Muscle layer of colon (tissue), 2 donors: ENCODE measurements around the gene HCST.

Experiments
- H3K27ac ChIP-seq: one replicate; pipeline ENCODE4 v1.7.0; 2013; ENCODE audit warnings: low read depth, mild to moderate bottlenecking, low read length, moderate library complexity
- H3K27me3 ChIP-seq, 2 donors: one replicate each; pipeline ENCODE4 v1.7.0; 2013; ENCODE audit warnings: low read length in 2 of 2, mild to moderate bottlenecking in 2 of 2; ENCODE audit not compliant: insufficient read depth in 2 of 2, control insufficient read depth in 1 of 2
- H3K36me3 ChIP-seq: one replicate; pipeline ENCODE4 v1.7.0; 2013; ENCODE audit warnings: mild to moderate bottlenecking, low read length; ENCODE audit not compliant: insufficient read depth
- H3K4me1 ChIP-seq: one replicate; pipeline ENCODE4 v1.7.0; 2013; ENCODE audit warnings: mild to moderate bottlenecking, low read length; ENCODE audit not compliant: insufficient read depth
- H3K4me3 ChIP-seq, 2 donors: one replicate each; pipeline ENCODE4 v1.7.0; 2013; ENCODE audit warnings: low read length in 2 of 2, low read depth in 1 of 2, mild to moderate bottlenecking in 1 of 2, moderate library complexity in 1 of 2
- H3K9ac ChIP-seq: one replicate; pipeline ENCODE4 v1.7.0; 2013; ENCODE audit warnings: low read length
- H3K9me3 ChIP-seq: one replicate; pipeline ENCODE4 v1.7.0; 2013; ENCODE audit warnings: mild to moderate bottlenecking, low read length
- donor health status: abdominal sarcoma.
- donor health status: Adenocarcinoma of cecum.

Gene HCST

DNA sequence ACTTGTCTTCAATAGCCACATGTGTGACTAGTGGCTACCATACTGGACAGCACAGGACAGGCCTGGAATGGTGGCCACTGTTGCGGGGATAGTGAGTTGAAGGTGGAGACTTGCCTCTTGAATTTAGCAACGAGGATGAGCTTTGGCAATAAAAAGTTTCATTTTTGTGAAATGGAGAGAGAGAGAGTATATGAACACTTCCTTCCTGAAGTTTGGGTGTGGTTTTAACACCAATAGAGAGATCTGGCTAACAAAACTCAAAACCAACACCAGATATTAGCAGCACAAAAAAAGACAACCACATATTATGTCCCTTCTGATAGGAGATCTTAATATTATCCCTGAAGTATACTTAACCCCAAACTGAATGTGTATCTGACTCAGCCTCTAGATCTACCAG, 27.5 kb downstream of the HCST start:
- no peak overlapping the region for H3K27ac ChIP-seq
- no peak overlapping the region for H3K4me3 ChIP-seq

DNA sequence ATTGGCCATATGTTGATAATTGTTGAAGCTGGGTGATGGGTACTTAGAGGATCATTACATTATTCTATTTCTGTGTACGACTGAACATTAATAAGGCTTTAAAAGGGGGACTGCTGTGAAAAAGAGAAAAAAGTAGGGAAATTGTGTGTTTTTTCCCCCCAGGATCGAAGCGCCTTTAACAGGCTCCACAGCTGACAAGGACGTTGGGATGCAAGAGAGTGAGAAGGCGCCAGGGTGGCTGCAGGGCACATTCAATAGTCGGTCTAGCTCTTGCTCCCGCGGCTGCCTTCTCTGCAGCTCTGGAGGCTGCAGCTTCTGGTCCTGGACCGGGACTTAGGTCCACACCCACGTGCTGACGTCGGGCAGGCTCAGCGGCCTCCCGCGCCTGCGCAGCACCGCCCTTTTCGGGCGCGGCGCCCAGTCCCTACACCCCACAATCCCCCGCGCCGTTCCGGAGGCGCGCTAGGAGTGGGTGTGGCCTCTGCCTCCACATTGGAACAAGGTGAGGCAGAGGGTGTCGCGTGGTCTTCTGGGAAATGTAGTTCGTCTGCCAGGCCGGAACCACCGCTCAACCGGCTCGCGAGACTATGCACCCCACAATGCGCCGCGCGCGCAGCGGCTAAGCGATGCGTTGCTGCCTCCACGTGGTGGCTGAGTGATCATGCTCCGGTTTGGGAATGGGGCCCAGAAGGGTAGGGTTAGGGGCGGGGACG, 29.0 kb downstream of the HCST start:
- peak overlapping the region in 1 of 2 donors; percentile 51 for H3K4me3 ChIP-seq
- no peaks in the 10 kb centered on the region for H3K27me3 ChIP-seq
- no peak overlapping the region for H3K9ac ChIP-seq
- no peaks in the 10 kb centered on the region for H3K9me3 ChIP-seq
- H3K4me1 ChIP-seq = peaks cover 19% of the 10 kb centered on the region
- H3K36me3 ChIP-seq = no peaks in the 10 kb centered on the region
- peak overlapping the region; percentile 35 for H3K27ac ChIP-seq

More for the DNA sequence above, 27.5 kb downstream of the HCST start:
- H3K36me3 ChIP-seq = no peaks in the 10 kb centered on the region
- H3K4me1 ChIP-seq = peaks cover 10% of the 10 kb centered on the region
- peaks cover 5% of the 10 kb centered on the region for H3K9me3 ChIP-seq
- no peaks in the 10 kb centered on the region for H3K27me3 ChIP-seq
- H3K9ac ChIP-seq = no peak overlapping the region

DNA sequence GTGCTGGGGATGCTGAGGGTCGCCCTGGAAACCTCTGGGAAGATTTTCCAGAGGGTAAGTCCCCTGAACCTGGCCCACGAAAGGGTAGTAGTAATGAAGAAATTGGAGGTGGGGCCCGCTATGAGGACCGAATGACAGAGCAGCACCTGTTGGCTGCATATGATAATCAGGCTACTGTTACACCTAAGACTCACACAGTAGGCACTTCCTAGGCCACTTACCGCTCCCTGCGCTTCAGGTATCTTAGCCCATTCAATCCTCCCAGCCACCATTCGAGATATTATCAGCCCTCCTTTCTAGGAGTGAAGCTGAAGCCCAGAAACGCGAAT, 29.5 kb downstream of the HCST start:
- no peak overlapping the region for H3K9ac ChIP-seq
- no peak overlapping the region for H3K27ac ChIP-seq
- H3K4me3 ChIP-seq = no peak overlapping the region
- H3K4me1 ChIP-seq = peaks cover 22% of the 10 kb centered on the region
- H3K9me3 ChIP-seq = no peaks in the 10 kb centered on the region
- H3K36me3 ChIP-seq = no peaks in the 10 kb centered on the region
- no peaks in the 10 kb centered on the region for H3K27me3 ChIP-seq

DNA sequence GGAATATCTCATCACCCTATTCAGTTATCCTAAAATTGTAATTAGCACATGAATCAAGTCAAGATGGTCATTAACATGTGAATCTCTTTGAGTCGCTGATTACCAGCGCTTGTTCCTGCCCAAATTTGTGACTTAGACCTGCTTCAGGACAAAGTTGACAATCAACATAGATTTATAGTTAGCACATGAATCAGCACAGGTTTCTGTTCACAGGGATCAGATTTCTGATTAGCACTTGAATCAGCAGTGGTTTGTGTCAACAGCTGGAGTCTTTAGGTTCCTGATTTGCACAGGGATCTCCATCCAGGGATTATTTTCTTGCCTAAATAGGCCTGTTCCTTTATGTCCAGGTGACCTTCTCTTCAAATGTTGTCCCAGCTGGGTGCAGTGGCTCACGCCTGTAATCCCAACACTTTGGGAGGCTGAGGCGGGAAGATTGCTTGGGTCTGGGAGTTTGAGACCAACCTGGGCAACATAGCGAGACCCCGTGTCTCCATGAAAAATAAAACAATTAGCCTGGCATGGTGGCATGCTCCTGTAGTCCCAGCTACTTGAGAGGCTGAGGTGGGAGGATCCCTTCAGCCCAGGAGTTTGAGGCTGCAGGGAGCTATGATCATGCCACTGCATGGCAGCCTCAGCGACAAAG, 30.1 kb downstream of the HCST start:
- Histone ChIP-seq H3K27me3 (no peaks in the 10 kb centered on the region), H3K4me1 (peaks cover 28% of the 10 kb centered on the region), H3K4me3 (no peak overlapping the region), H3K36me3 (no peaks in the 10 kb centered on the region), H3K9me3 (no peaks in the 10 kb centered on the region), H3K9ac (no peak overlapping the region), H3K27ac (no peak overlapping the region)

DNA sequence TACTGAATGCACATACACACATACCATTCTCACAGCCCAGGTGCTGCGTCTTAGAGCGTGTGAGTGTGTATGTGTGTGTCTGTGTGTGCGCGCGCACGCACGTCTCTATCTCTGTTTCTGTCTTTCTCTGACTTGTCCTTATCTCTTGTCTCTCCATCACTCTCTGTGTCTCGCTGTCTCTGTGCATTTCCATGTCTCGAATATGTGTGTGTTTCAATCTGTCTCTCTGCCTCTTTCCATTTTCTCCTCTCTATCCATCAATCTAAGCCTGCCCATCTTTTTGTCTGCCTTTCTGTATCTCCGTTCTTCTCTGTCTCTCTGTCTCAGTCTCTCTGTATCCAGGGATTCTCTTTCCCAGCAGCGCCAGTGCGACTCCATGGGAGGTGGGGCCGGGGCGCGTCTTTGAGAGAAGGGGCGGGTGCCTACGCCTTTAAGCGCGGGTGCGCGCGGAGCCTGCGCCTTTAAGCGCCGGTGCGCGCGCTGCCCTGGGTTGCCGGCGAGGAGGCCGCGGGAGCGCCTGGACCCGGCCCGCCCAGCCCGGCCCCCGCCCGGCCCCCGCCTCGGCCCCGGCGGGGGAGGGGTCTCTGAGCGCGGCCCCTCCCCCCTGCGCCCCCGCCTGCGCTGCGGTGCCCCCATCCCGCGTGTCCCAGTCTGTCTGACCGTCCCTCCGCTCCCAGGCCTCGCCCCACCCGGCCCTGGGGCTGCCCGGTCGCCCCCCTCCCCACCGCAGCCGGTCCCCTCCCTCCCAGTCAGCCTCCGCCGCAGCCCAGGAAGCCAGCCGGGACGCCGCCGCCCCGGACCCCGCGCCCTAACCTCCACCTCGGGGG, 33.8 kb downstream of the HCST start, which contains the start of gene LRFN3:
Gene LRFN3 (plus strand): TSS at position 464 of the 827 bp plus-strand sequence. CDS start 3,052 bp downstream, outside the sequence.
- Histone ChIP-seq H3K4me1 (peaks cover 38% of the 10 kb centered on the region), H3K27me3 (no peaks in the 10 kb centered on the region), H3K9ac (peak within 1 kb of the TSS; percentile 78), H3K4me3 (peak within 1 kb of the TSS; percentile 45 to 91), H3K27ac (peak within 1 kb of the TSS; percentile 84), H3K36me3 (no peaks in the 10 kb centered on the region), H3K9me3 (no peaks in the 10 kb centered on the region)

DNA sequence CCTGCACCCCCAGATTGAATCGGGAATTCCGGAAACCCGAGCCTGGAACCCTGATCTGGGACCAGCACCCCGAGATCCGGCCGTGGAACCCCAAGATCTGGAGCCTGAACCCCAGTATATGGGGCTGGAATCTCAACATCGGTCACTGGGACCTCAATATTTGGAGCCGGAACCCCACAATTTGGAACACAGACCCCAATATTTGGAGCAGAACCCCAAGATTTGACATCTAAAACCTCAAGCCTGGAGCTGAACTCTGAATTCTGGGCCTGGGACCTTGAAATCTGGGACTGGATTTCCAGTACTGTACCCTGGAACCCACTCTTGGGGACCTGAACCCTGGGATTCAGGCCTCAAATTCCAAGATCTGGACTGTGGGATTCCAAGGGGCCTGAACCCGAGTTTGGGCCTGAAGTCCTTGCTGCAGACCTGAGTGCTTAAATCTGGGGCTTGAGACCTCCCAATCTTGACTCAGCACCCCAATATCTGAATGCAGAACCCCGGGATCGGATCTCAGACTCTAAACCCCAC, 34.5 kb downstream of the HCST start:
- peak overlapping the region; percentile 84 for H3K27ac ChIP-seq
- H3K4me1 ChIP-seq = peaks cover 37% of the 10 kb centered on the region
- H3K27me3 ChIP-seq = no peaks in the 10 kb centered on the region
- H3K9ac ChIP-seq = peak overlapping the region; percentile 78
- no peaks in the 10 kb centered on the region for H3K9me3 ChIP-seq
- H3K4me3 ChIP-seq = peak overlapping the region; percentile 45 to 79
- no peaks in the 10 kb centered on the region for H3K36me3 ChIP-seq

DNA sequence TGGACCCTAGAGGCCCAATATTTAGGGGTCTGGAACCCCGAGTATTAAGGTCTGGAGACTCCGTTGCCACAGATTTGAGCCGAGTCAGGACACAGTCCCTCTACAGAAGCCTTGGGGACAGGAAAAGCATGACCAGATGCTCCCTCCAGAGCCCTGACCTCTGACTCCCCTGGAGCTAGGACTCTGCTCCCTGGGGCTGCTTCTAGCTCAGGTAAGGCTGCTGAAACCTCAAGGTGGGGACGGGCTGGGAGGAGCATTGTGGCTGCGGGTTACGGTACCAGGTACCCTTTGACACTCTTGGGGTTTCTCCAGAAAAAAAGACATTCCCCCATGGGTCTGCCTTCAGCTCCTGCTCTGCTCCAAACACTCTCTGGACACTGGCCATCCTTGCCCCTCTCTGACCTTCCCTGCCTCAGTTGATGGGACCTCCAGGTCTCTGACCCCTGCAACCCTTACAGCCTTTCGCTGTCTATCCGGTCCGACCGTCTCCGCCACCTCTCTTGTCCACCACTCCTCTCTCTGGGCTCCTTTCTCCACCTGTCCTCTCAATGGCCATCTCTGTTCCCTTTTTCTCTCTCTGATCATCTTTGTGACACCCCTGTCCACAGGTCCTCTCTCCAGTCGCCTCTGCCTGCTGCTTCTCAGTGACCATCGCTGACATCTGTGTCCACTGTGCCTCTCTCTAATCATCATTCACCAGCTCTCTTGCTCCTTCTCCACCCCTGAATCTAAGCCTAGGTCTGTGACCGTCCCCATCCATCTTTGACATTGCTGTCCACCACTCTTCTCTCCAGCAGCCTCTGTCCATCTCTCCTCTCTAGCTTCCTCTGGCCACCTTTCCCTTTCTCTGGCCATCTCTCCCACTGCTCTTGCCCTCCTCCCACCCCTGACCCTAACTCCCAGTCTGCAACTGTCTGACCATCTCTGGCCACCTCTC, 35.3 kb downstream of the HCST start:
- peaks cover 31% of the 10 kb centered on the region for H3K4me1 ChIP-seq

DNA sequence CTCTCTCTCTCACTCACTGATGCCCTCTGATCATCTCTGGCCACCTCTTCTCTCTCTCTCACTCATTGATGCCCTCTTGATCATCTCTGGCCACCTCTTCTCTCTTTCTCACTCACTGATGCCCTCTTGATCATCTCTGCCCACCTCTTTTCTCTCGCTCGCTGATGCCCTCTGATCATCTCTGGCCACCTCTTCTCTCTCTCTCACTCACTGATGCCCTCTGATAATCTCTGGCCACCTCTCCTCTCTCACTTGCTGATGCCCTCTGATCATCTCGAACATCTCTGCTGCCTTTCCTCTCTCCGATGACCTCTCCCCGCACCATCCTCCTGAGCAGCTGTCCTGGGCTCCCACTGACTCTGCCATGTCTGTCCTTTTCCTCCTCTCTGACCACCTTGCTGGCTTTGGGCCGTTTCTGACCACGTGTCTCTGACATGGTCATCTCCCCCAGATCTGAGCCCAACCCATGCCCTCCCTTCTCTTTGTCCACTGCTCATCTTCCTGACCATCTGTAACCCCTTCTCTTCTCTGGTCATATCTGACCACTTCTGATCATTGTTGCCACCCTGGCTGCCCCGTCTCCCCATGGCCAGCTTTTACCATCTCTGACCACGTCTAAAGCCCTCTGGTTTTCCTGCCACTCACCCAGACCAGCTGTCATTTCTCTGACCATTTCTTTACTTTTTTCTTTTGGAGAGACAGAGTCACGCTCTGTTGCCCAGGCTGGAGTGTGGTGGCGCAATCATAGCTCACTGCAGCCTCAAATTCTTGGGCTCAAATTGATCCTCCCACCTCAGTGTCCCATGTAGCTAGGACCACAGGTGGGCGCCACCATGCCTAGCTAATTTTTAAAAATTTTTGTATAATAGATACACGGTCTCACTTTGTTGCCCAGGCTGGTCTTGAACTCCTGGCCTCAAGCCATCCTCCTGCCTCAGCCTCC, 36.2 kb downstream of the HCST start:
- Histone ChIP-seq H3K4me1 (peaks cover 31% of the 10 kb centered on the region), H3K9ac (no peak overlapping the region), H3K9me3 (no peaks in the 10 kb centered on the region), H3K4me3 (peak overlapping the region in 1 of 2 donors; percentile 79), H3K36me3 (no peaks in the 10 kb centered on the region), H3K27ac (no peak overlapping the region), H3K27me3 (no peaks in the 10 kb centered on the region)

More for the DNA sequence above, 35.3 kb downstream of the HCST start:
- H3K9me3 ChIP-seq = no peaks in the 10 kb centered on the region
- no peaks in the 10 kb centered on the region for H3K27me3 ChIP-seq
- H3K36me3 ChIP-seq = no peaks in the 10 kb centered on the region
- H3K9ac ChIP-seq = peak overlapping the region; percentile 78
- peak overlapping the region; percentile 84 for H3K27ac ChIP-seq
- peak overlapping the region; percentile 32 to 79 for H3K4me3 ChIP-seq

DNA sequence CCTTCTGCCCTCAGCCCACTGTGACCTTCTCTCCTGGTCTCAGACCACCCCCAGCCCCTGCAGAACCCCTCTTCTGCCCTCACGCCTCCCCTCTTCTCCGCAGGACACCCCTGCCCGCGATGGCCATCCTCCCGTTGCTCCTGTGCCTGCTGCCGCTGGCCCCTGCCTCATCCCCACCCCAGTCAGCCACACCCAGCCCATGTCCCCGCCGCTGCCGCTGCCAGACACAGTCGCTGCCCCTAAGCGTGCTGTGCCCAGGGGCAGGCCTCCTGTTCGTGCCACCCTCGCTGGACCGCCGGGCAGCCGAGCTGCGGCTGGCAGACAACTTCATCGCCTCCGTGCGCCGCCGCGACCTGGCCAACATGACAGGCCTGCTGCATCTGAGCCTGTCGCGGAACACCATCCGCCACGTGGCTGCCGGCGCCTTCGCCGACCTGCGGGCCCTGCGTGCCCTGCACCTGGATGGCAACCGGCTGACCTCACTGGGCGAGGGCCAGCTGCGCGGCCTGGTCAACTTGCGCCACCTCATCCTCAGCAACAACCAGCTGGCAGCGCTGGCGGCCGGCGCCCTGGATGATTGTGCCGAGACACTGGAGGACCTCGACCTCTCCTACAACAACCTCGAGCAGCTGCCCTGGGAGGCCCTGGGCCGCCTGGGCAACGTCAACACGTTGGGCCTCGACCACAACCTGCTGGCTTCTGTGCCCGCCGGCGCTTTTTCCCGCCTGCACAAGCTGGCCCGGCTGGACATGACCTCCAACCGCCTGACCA, 37.2 kb downstream of the HCST start:
- H3K36me3 ChIP-seq = no peaks in the 10 kb centered on the region
- no peak overlapping the region for H3K27ac ChIP-seq
- no peaks in the 10 kb centered on the region for H3K9me3 ChIP-seq
- no peaks in the 10 kb centered on the region for H3K27me3 ChIP-seq
- H3K9ac ChIP-seq = no peak overlapping the region
- H3K4me3 ChIP-seq = no peak overlapping the region
- H3K4me1 ChIP-seq = peaks cover 31% of the 10 kb centered on the region
